ENCODE results near the gene FLNB. TPM values are rescaled to one million over a fixed set of nuclear protein-coding genes. Genes with fewer than 3 reads are reported as not detected.

The FLNB gene
- total and polyA plus RNA-seq, 9 of the 15 experiments (the other 6 are each of a cell fraction or from before 2014, with no cell fraction given), result 9.4 to 48.1 (median 25.6) TPM

DNA sequence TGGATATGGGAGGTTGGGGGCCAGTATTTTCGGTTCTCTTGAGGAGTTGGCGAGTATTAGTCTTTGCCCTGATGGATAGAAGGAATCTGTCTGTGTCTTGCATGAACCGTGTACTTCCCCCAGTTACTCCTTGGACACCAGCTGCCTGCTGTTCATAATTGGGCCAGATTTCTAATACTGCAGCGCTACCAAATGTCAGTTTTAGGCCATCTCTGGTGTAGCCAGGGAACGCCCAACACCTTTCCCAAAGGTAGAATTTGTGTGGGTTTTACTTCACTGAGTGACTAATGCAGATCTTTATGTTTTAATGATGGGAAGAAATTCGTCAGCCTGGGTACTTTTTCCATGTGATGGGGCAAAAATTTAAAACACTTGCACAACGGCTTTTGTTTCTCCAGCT lies 18.4 kb downstream of the FLNB start (continued):
- no peak for TF ChIP-seq SP1 (CRISPR knock-in tag; IDR thresholded peaks at IDR 0.05)
- TF ChIP-seq HSF4 (CRISPR knock-in tag; IDR thresholded peaks at IDR 0.05; ENCODE audit: borderline replicate concordance), result no peak
- TF ChIP-seq TRIM25 (IDR thresholded peaks at IDR 0.05; ENCODE audit: borderline replicate concordance), result no peak

GRCh38 chr3:58027704-58028317 lies 19.6 kb downstream of the FLNB start:
- CTCF ChIA-PET (ENCODE audit: low intra/inter-chr PET ratio), result no interaction called here
- TF ChIP-seq ZNF277 (CRISPR knock-in tag; IDR thresholded peaks at IDR 0.05; ENCODE audit: borderline replicate concordance) (no peak), NFE2L1 (tag; IDR thresholded peaks at IDR 0.05; ENCODE audit: borderline replicate concordance, low read depth) (no peak), STAT5B (CRISPR knock-in tag; IDR thresholded peaks at IDR 0.05) (no peak), BCOR (IDR thresholded peaks at IDR 0.05) (no peak), FOXA3 (CRISPR knock-in tag; conservative IDR thresholded peaks at IDR 0.05 in 1 of 2, IDR thresholded peaks at IDR 0.05 in 1 of 2) (no peak), FOSL1 (tag; conservative IDR thresholded peaks at IDR 0.05) (no peak), PHF8 (IDR thresholded peaks at IDR 0.05; ENCODE audit: borderline replicate concordance, low read length) (no peak), FOXJ3 (CRISPR knock-in tag; IDR thresholded peaks at IDR 0.05) (no peak), ZSCAN32 (CRISPR knock-in tag; IDR thresholded peaks at IDR 0.05) (no peak), CTCFL (IDR thresholded peaks at IDR 0.05; ENCODE audit: borderline replicate concordance, insufficient read depth, low read depth, low read length, poor library complexity, severe bottlenecking) (no peak)

More at GRCh38 chr3:58027704-58028317, 19.6 kb downstream of the FLNB start:
- FAIRE-seq, result no peak
- intact Hi-C loops (cut with micrococcal nuclease) (no loop called here), in situ Hi-C loops (cut with MboI) (no loop called here)
- Histone ChIP-seq H2AFZ (ENCODE audit: low read depth, low read length) (no peak overlapping the region), H3K79me2 (ENCODE audit: control insufficient read depth, insufficient read depth, low read length) (peaks cover 26% of the 10 kb centered on the region), H3K4me2 (ENCODE audit: insufficient read depth, low read length) (no peak overlapping the region), H3K4me3 (no peak overlapping the region), H3K9me1 (ENCODE audit: control insufficient read depth, insufficient read depth, low read length) (no peaks in the 10 kb centered on the region), H3K27ac (ENCODE audit: extremely low read depth, low read depth, low read length) (no peak overlapping the region), H3K36me3 (ENCODE audit: control insufficient read depth, insufficient read depth, low read length) (no peaks in the 10 kb centered on the region; the same call in 2 of the 3 replicates), H4K20me1 (replicated peaks; ENCODE audit: control insufficient read depth, insufficient read depth, low read length) (0 out of 2 replicates have a peak, but pooled peaks cover 3% of the 10 kb centered on the region), H3K9ac (ENCODE audit: insufficient read depth in 1 of 2, low read depth in 2 of 2, low read length in 2 of 2) (no peak overlapping the region), H3K9me3 (replicated peaks; ENCODE audit: control insufficient read depth, insufficient read depth, low read depth, low read length) (no peaks in the 10 kb centered on the region), H3K4me1 (replicated peaks in 1 of 2; ENCODE audit: control insufficient read depth in 2 of 2, insufficient read depth in 2 of 2, low read length in 2 of 2) (peaks cover 0 to 6% of the 10 kb centered on the region in 2 experiments; a peak in 2 of 5 replicates), H3K27me3 (ENCODE audit: control insufficient read depth in 2 of 2, insufficient read depth in 2 of 2, low read length in 2 of 2) (no peaks in the 10 kb centered on the region)
- no TSS peak for BruUV-seq (replicated peaks)
- no peak for DNase-seq (ENCODE audit: extremely low read depth in 1 of 4, low spot score in 3 of 4)
- POLR2A ChIA-PET, result no interaction called here
- ATAC-seq, result no peak
- WGBS (ENCODE audit: insufficient coverage, low coverage, missing lambda C conversion rate), result 68% methylated on average over 6 of the region's 6 CpGs

All from K562 (cell line).